ENCODE results near the gene MAP10.

Gene MAP10

GRCh38 chr1:232853994-232854797 lies 49.0 kb downstream of the MAP10 start:
- TF ChIP-seq POLR2A (IDR thresholded peaks at IDR 0.05; ENCODE audit: low read length) (no peak), GATA1 (IDR thresholded peaks at IDR 0.05; ENCODE audit: low read depth, low read length) (no peak)
- no peak for DNase-seq

- no peak for TF ChIP-seq POLR2A (IDR thresholded peaks at IDR 0.05; ENCODE audit: low read length)
- no peak for TF ChIP-seq GATA1 (IDR thresholded peaks at IDR 0.05; ENCODE audit: low read depth, low read length)
- DNase-seq = no peak
These were observed 49.6 kb downstream of the MAP10 start for GRCh38 chr1:232854798-232855159.

GRCh38 chr1:232856541-232856940 lies 51.3 kb downstream of the MAP10 start:
- no peak for TF ChIP-seq POLR2A (IDR thresholded peaks at IDR 0.05; ENCODE audit: low read length)
- TF ChIP-seq GATA1 (IDR thresholded peaks at IDR 0.05; ENCODE audit: low read depth, low read length) = no peak
- DNase-seq = no peak
